Keratinocyte (primary cell): ENCODE results near the gene IL22RA1.

Source experiments
- EZH2 ChIP-seq: IDR thresholded peaks from one replicate; pipeline ENCODE4 v1.6.1; 2012; ENCODE audit warnings: inconsistent platforms, mild to moderate bottlenecking, low read length, moderate library complexity
- TF ChIP-seq, protein P1 (sequence below), 3 experiments: IDR thresholded peaks in 1 of 3; conservative IDR thresholded peaks in 1 of 3; optimal IDR thresholded peaks in 1 of 3; 2 replicates in 2 of 3; 3 replicates in 1 of 3; pipeline versions ENCODE3 to v1.5.1; 2011; ENCODE audit warnings: low read length in 3 of 3, mild to moderate bottlenecking in 3 of 3, moderate library complexity in 2 of 3, control low read depth in 1 of 3, inconsistent platforms in 1 of 3; ENCODE audit not compliant: insufficient read depth in 2 of 3; ENCODE audit errors: extremely low read depth in 1 of 3

GRCh38 chr1:24179251-24179840 lies 36.4 kb upstream of the IL22RA1 start:
- TF ChIP-seq, protein P1, sequence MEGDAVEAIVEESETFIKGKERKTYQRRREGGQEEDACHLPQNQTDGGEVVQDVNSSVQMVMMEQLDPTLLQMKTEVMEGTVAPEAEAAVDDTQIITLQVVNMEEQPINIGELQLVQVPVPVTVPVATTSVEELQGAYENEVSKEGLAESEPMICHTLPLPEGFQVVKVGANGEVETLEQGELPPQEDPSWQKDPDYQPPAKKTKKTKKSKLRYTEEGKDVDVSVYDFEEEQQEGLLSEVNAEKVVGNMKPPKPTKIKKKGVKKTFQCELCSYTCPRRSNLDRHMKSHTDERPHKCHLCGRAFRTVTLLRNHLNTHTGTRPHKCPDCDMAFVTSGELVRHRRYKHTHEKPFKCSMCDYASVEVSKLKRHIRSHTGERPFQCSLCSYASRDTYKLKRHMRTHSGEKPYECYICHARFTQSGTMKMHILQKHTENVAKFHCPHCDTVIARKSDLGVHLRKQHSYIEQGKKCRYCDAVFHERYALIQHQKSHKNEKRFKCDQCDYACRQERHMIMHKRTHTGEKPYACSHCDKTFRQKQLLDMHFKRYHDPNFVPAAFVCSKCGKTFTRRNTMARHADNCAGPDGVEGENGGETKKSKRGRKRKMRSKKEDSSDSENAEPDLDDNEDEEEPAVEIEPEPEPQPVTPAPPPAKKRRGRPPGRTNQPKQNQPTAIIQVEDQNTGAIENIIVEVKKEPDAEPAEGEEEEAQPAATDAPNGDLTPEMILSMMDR (optimal IDR thresholded peaks at IDR 0.05 in 1 of 3, IDR thresholded peaks at IDR 0.05 in 1 of 3, conservative IDR thresholded peaks at IDR 0.05 in 1 of 3; ENCODE audit: extremely low read depth in 1 of 3, insufficient read depth in 2 of 3, low read length in 3 of 3), result no peak
- no peak for TF ChIP-seq EZH2
